Esophagus muscularis mucosa (tissue), 4 donors: ENCODE measurements around the gene ARMC12. TPM values are rescaled to one million over a fixed set of nuclear protein-coding genes. Genes with fewer than 3 reads are reported as not detected.

Experiments
- DNase-seq: peaks from one replicate; pipeline ENCODE4 v3.0.0-alpha.2; 2017; ENCODE audit errors: extremely low spot score
- H3K27ac ChIP-seq, 4 donors: fragments of 200-600 bp; sonication (generic); replicated peaks in 1 of 4; 1 replicate in 3 of 4; 2 replicates in 1 of 4; pipeline ENCODE4 v1.5.1; 2016 to 2019; ENCODE audit warnings: mild to moderate bottlenecking in 1 of 4
- H3K27me3 ChIP-seq, 4 donors: fragments of 200-600 bp; sonication (generic); one replicate each; pipeline versions ENCODE4 v1.5.1 to v1.6.0; 2016 to 2019
- H3K36me3 ChIP-seq, 4 donors: fragments of 200-600 bp; sonication (generic); one replicate each; pipeline ENCODE4 v1.5.1; 2016 to 2019
- H3K4me1 ChIP-seq, 4 donors: fragments of 200-600 bp; sonication (generic); one replicate each; pipeline ENCODE4 v1.5.1; 2016 to 2019
- H3K4me3 ChIP-seq, 4 donors: fragments of 200-600 bp; sonication (generic); 1 replicate in 2 of 4; 2 replicates in 2 of 4; pipeline ENCODE4 v1.5.1; 2016 to 2019; ENCODE audit warnings: mild to moderate bottlenecking in 4 of 4, moderate library complexity in 1 of 4
- H3K9me3 ChIP-seq, 4 donors: fragments of 200-600 bp; sonication (generic); 1 replicate in 3 of 4; 2 replicates in 1 of 4; pipeline ENCODE4 v1.5.1; 2016 to 2019
- EP300 ChIP-seq: sonication (generic); formaldehyde crosslinking; IDR thresholded peaks from one replicate; pipeline ENCODE4 v1.6.1; 2017; ENCODE audit warnings: antibody characterized with exemption
- POLR2A ChIP-seq: fragments of 450-650 bp; IDR thresholded peaks from one replicate; pipeline ENCODE4 v1.6.1; 2017; ENCODE audit warnings: antibody characterized with exemption, moderate library complexity, mild to moderate bottlenecking, low read depth
- POLR2AphosphoS5 ChIP-seq, 2 donors: sonication (generic); formaldehyde crosslinking; IDR thresholded peaks; one replicate each; pipeline ENCODE4 v1.6.1; 2017; ENCODE audit warnings: antibody characterized with exemption in 2 of 2
- WGBS: methylation state at CpG from one replicate; pipeline ENCODE4 v1.1.5; 2018; 5-methylcytosine and 5-hydroxymethylcytosine counted together
- intact Hi-C: fragments of 100-400 bp; cut with DNase I; formaldehyde crosslinking; loops from one replicate; pipeline ENCODE4 v1.15.1; 2023
- total RNA-seq, 4 donors: library from RNA; depleted of rRNA; stranded (reverse); fragments of >200 nt; gene quantifications; one replicate each; pipeline versions ENCODE4 v1.1.0 to v1.2.1, GENCODE V29; 2016
- TF ChIP-seq, protein P1 (sequence below), 3 experiments: fragments of 200-600 bp in 2 of 3; fragments of 450-650 bp in 1 of 3; sonication (generic) in 2 of 3; IDR thresholded peaks; one replicate each; pipeline ENCODE4 v1.5.1; 2017 to 2019; ENCODE audit warnings: antibody characterized with exemption in 3 of 3, mild to moderate bottlenecking in 2 of 3, moderate library complexity in 1 of 3

The ARMC12 gene
- total RNA-seq, 4 donors from 2014 or later, result 0.50 to 1.0 (median 0.83) TPM; not detected in 1

- 93% methylated on average over 11 of the region's 11 CpGs for WGBS
Observed at GRCh38 chr6:35795453-35796071, 58.7 kb downstream of the ARMC12 start.

GRCh38 chr6:35796236-35796635 lies 59.4 kb downstream of the ARMC12 start:
- peaks cover 0 to 55% (median 0%) of the 10 kb centered on the region in 4 donors for H3K27me3 ChIP-seq
- TF ChIP-seq, protein P1, sequence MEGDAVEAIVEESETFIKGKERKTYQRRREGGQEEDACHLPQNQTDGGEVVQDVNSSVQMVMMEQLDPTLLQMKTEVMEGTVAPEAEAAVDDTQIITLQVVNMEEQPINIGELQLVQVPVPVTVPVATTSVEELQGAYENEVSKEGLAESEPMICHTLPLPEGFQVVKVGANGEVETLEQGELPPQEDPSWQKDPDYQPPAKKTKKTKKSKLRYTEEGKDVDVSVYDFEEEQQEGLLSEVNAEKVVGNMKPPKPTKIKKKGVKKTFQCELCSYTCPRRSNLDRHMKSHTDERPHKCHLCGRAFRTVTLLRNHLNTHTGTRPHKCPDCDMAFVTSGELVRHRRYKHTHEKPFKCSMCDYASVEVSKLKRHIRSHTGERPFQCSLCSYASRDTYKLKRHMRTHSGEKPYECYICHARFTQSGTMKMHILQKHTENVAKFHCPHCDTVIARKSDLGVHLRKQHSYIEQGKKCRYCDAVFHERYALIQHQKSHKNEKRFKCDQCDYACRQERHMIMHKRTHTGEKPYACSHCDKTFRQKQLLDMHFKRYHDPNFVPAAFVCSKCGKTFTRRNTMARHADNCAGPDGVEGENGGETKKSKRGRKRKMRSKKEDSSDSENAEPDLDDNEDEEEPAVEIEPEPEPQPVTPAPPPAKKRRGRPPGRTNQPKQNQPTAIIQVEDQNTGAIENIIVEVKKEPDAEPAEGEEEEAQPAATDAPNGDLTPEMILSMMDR (IDR thresholded peaks at IDR 0.05), result no peak
- TF ChIP-seq POLR2AphosphoS5 (IDR thresholded peaks at IDR 0.05) (no peak), EP300 (no peak), POLR2A (no peak)
- no peak for DNase-seq
- intact Hi-C loops, result no loop called here
- WGBS, result 73% methylated on average over 4 of the region's 4 CpGs
- no peaks in the 10 kb centered on the region for H3K4me1 ChIP-seq
- no peaks in the 10 kb centered on the region for H3K36me3 ChIP-seq
- no peak overlapping the region for H3K4me3 ChIP-seq
- no peaks in the 10 kb centered on the region for H3K9me3 ChIP-seq
- H3K27ac ChIP-seq, result no peak overlapping the region

More at GRCh38 chr6:35795453-35796071, 58.7 kb downstream of the ARMC12 start:
- no peak overlapping the region for H3K4me3 ChIP-seq
- no peak for DNase-seq
- H3K27me3 ChIP-seq, result peaks cover 0 to 55% (median 0%) of the 10 kb centered on the region in 4 donors
- H3K4me1 ChIP-seq, result no peaks in the 10 kb centered on the region
- intact Hi-C loops, result no loop called here
- H3K27ac ChIP-seq, result no peak overlapping the region
- H3K9me3 ChIP-seq, result no peaks in the 10 kb centered on the region
- TF ChIP-seq POLR2A (no peak), POLR2AphosphoS5 (IDR thresholded peaks at IDR 0.05) (no peak), EP300 (no peak)
- TF ChIP-seq, protein P1 (IDR thresholded peaks at IDR 0.05), result no peak
- no peaks in the 10 kb centered on the region for H3K36me3 ChIP-seq

- no peak overlapping the region for H3K27ac ChIP-seq
- H3K36me3 ChIP-seq, result no peaks in the 10 kb centered on the region
- H3K27me3 ChIP-seq, result peaks cover 0 to 39% (median 0%) of the 10 kb centered on the region in 4 donors
- intact Hi-C loops, result loop anchor here (1.0 kb wide), 1 partner anchor 11 kb away; no protein-coding TSS in a partner anchor
- H3K9me3 ChIP-seq, result no peaks in the 10 kb centered on the region
- TF ChIP-seq POLR2AphosphoS5 (IDR thresholded peaks at IDR 0.05) (no peak), EP300 (no peak), POLR2A (no peak)
- TF ChIP-seq, protein P1 (IDR thresholded peaks at IDR 0.05), result no peak
- H3K4me3 ChIP-seq, result no peak overlapping the region
- DNase-seq, result no peak
- no peaks in the 10 kb centered on the region for H3K4me1 ChIP-seq
- 82% methylated on average over 8 of the region's 8 CpGs for WGBS
Observed at GRCh38 chr6:35797837-35798526, 61.1 kb downstream of the ARMC12 start.

Other genes starting within 250 kb of the ARMC12 start
- gene TEAD3, start 240.0 kb upstream of the ARMC12 start, total RNA-seq, result 100 to 1,000 TPM in 1 of 4 donors, 10 to 100 TPM in 3; 71.4 to 123 (median 78.5) TPM
- 1 to 10 TPM in 1 of 4 donors, not detected in 3; 1.2 TPM for gene TULP1, start 224.1 kb upstream of the ARMC12 start, total RNA-seq
- 100 to 1,000 TPM; 477 to 689 (median 593) TPM for gene FKBP5, start 48.1 kb upstream of the ARMC12 start, total RNA-seq
- gene CLPSL2, start 39.6 kb downstream of the ARMC12 start, total RNA-seq, result not detected
- not detected for gene CLPSL1, start 44.0 kb downstream of the ARMC12 start, total RNA-seq
- gene CLPS, start 60.3 kb downstream of the ARMC12 start, total RNA-seq, result not detected
- gene LHFPL5, start 68.3 kb downstream of the ARMC12 start, total RNA-seq, result not detected
- gene SRPK1, start 184.1 kb downstream of the ARMC12 start, total RNA-seq, result 10 to 100 TPM; 25.4 to 36.5 (median 30.4) TPM